LoVo (cell line): Measurements from ENCODE around the gene RAC2.
"Not testable (repeated sequence)": the region's sequence is repeated elsewhere in the genome, so short reads cannot be mapped to it uniquely, and the experiment has no call there.

Experiments used
- DNase-seq: peaks from one replicate; pipeline ENCODE4 v3.0.0-alpha.2; 2016; ENCODE audit warnings: low spot score

RAC2 gene

DNA sequence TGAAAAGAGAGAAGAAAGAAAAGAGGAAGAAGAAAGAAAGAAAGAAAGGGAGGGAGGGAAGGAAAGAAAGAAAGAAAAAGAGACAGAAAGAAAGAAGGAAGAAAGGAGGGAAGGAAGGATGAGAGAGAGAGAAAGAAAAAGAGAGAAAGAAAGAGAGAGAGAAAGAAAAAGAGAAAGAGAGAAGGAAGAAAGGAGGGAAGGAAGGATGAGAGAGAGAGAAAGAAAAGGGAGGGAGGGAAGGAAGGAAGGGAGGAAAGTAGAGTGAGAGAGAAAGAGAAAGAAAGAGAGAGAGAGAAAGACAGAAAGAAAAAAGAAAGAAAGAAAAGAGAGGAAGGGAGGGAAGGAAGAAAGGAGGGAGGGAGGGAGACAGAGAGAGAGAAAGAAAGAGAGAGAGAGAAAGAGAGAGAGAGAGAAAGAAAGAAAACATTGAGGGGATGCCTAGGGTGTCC lies 11.5 kb upstream of the RAC2 start:
- DNase-seq = no peak

DNA sequence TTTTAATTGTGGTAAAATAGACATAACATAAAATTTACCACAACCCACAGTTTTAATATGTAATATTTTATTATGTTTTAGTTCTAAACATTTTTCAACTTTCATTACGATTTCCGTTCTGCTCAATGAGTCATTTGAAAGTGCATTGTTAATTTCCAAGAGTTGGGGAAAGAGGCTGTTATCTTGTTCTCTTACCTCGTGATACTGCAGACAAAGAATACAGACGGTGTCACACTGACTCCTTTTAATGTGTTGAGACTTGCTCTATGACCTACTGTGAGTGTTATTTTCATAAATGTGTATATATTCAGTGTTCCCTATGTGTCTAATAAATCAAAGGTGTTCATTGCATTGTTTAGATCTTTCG lies 10.8 kb upstream of the RAC2 start:
- DNase-seq = no peak

DNA sequence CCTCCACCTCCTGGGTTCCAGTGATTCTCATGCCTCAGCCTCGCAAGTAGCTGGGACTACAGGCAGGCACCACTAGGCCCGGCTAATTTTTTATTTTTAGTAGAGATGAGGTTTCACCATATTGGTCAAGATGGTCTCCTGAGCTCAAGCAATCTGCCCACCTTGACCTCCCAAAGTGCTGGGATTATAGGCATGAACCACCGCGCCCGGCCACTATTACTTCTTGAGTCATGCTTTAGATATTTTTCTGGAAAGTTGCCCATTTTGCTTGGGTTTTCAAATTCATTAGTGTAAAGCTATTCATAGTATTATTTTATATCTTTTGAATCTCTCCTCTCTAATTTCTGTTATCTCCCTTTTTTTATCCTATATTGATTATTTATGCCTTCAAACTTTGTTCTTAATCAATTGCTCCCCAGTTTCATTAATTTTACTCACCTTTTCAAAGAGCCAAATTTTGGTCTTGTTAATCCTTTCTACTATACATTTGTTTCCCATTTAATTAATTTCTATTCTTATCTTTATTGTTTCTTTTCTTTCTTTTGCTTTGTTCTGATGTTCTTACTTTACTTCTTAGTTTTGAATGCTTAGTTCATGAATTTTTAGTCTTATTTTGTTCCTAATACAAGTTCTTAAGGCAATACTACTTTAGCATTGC lies 10.3 kb upstream of the RAC2 start:
- DNase-seq = peak; percentile 67

DNA sequence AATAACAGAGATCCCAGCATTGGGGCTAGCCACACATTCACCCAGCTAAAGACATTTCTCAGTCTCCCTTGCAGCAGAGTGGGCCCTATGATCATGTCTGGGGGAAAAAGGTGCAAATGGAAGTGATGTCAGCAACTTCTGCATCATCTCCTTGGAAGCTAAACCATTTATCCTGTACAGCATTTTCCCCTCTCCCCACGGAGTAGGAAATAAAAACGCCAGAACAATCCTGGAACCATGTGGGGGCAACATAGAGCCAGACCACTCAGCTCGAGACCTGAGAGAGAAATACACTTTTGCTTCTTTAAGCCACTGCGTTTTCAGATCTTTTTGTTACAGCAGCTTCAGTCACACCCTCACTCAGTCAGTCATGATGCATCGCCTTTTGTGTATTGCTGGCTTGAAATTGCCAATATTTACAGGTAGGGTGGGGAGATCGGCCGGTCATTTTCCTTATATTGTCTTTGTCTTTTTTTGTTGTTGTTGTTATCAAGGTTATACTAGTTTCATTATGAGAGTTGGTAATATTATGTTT lies 9.1 kb upstream of the RAC2 start:
- DNase-seq = no peak

DNA sequence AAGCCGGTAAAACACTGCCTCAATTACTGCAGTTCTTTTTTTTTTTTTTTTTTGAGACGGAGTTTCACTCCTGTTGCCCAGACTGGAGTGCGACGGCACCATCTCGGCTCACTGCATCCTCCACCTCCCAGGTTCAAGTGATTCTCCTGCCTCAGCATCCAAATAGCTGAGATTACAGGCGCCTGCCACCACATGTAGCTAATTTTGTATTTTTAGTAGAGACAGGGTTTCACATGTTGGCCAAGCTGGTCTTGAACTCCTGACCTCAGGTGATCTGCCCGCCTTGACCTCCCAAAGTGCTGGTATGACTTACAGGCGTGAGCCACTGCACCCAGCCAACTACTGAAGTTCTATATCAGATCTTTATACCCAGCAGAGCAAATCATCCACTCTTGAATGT lies 7.8 kb upstream of the RAC2 start:
- not testable (repeated sequence) for DNase-seq

DNA sequence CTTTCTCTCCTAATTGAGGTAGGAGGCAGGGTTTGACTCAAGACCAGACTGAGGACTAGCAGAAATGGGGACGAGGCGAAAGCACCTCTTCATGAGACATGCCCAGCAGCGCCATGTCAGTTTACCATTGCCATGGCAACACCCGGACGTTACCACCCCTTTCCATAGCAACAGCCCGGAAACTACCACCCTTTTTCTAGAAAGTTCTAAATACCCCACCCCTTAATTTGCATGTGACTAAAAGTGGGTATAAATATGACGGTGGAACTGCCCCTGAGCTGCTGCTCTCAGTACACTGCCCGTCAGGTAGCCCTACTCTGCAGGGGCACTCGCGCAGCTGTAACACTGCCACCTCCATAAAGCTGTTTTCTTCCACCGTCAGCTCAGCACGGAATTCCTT lies 5.9 kb upstream of the RAC2 start:
- DNase-seq = no peak

DNA sequence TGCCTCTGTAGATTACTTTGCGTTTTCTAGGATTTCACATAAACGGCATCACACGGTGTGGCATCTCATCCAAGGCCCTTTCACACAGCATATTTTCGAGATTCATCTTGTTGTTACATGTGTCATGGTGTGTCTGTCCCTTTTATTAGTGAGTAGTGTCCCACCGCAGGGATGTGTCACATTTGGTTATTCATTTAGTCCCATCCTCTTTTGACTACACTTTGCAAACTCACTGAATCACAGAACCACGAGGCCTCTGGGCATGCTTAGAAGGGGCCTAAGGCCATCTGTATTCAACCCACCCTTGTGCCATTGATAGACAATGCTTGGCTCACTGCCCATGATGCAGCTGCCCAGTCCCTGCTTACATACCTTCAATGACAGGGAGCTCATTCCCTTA lies 4.2 kb upstream of the RAC2 start:
- no peak for DNase-seq

DNA sequence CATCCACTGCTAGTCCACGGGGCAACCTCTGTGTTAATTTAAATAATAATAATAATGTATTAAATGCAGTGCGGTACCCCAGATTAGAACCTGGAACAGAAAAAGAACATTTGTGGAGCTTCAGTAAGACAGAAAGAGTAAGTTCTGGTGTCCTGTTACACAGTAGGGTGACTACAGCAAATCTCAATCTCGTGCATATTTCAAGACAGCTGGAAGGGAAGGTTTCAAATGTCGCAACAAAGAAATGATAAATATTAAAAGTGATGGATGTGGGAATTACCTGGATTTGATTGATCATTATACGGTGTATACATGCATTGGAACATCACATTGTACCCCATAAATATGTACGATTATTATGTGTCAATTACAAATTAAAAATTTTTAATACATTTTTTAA lies 1.7 kb upstream of the RAC2 start:
- no peak for DNase-seq

DNA sequence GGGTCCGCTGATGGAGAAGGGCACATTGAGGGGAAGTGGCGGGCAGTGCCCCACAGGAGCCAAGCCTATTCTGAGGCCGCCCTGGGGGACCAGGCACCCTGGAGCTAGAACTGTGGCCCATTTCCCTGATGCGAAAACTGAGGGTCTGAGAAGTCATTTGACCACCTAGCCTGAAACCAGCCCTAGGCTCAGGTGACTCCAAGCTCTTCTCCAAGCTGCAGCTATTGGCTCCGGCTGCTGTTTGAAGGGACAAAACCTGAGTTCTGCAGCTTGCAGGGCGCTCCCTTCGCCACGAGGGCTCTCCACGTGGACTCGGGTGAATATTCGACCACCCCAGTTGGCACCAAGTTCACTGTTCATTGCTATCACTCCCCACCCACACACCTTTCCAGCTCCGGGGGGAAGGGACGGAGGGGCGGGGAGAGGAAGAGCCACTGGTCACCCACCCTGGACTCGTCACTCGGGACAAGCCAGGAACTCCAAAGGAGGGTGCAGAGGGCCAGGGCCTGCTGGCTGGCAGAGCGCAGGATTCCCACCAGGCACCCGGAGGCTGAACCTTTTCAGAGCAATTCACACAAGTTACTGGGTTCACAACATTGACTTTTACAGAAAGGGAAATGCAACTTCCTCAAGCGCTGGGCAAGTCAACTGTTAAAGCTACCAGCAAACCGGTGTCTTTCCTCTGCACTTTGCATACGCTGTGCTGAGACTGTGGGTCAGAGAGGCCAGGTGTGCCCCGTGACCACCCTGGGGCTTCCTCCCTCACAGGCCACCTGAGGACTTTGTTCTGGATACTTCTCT lies 1.1 kb upstream of the RAC2 start:
- DNase-seq = no peak

DNA sequence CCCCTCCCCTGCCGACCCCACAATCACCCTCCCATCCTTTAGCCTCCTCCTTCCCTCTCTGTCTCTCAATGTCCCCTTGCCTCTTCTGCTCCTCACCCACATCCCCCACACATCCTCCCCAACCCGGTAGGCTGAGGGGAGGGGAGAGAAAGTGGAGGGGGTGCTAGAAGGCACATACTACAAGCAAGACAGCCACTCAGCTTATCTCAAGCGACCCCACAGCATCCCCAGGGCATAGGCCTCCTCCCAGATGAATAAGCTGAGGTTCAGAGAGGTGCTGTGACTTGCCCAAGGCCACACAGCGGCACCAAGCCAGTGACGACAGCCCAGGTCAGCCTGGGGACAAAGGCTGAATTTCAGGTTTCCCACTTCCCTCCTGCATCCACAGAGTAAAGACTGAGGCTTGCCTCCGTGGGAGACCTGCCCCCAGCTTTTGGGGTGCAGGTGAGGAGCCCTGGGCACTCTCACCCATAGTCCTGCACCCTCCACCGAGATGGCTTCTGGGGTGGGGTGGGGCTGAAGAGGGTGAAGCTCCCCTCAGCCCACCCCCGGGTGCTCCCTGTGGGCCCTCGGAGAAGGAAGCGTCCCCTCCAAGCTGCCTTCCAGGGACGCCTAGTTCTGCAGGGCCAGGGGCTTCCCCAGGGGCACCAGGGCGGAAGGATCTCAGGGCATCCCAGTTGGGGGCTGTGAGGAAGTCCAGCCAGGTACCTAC lies 511 bp downstream of the RAC2 start:
- DNase-seq = no peak

DNA sequence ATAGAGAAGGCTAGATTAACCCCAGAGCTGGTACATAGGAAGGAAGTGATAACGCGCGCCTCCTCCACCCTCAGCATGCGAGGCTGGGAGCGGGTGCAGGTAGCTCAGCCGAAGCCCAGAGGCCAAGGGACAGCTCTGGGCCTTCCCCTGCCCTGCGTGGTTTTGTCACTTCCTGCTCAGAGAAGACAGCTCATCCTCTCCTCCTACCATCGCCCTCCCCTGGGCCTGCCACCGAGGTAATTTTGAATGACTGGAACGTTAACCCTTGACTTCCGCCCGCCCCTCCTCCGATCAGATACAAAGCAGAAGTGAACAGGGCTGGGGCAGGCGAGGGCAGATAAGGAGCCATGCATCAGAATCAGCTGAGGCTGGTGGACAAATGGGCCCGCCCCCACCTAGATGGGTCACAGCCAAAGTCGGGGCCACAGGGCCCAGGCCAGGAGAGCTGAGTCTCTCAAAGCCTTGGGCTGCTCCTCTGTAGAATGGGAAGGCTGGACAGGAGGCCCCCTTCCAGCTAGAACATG lies 1.6 kb downstream of the RAC2 start:
- no peak for DNase-seq

DNA sequence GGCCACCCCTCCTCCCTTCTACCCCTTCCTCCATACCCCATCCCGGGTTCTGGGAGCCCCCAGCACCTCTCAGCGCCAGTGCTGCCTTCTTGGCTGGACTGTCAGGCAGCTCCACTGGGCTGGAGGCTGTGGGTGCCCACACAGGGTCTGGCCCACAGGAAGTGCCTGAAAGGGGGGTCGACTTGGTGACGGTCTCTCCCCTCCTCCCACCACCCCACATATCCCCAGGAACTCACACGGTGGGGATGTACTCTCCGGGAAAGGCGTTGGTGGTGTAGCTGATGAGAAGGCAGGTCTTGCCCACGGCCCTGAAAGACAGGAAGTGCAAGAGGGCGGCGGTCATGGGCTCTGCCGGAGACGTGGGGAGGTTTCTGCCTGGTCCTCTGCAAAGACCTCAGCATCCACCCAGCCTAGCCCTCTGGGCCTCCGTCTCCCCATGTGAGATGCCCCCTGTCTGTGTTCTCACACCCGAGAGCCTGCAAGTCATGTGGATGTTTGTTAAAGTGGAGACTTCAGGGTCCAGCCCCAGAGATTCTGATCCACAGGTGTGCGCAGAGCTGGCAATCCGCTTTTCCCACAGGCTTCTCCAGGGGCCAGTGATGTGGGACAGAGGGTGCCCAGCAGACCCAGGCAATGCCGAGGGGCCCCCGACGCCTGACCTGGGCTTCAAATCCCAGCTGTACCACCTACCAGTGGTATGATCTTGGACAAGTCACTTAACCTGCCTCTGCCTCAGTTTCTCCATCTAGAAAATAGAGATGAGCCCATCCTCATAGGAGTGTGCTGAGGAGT lies 2.5 kb downstream of the RAC2 start:
- no peak for DNase-seq

DNA sequence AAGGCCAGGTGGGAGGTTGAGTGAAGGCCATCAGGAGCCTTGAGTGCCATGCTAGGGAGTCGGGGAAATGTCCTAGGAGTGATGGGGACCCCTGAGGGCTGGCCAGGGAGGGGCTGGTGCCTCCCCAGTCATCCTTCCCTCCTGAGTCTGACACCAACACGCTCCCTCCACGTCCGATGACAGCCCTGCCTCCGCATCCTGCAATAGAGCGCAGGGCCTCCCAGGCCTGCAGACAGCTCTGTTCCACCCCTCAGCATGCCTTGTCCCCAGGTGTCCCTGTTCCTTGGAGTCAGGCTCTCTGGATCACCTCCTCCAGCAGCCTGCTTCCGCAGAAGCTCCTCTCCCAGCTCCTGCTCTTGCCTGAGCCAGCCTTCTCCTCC lies 3.1 kb downstream of the RAC2 start:
- DNase-seq = no peak

DNA sequence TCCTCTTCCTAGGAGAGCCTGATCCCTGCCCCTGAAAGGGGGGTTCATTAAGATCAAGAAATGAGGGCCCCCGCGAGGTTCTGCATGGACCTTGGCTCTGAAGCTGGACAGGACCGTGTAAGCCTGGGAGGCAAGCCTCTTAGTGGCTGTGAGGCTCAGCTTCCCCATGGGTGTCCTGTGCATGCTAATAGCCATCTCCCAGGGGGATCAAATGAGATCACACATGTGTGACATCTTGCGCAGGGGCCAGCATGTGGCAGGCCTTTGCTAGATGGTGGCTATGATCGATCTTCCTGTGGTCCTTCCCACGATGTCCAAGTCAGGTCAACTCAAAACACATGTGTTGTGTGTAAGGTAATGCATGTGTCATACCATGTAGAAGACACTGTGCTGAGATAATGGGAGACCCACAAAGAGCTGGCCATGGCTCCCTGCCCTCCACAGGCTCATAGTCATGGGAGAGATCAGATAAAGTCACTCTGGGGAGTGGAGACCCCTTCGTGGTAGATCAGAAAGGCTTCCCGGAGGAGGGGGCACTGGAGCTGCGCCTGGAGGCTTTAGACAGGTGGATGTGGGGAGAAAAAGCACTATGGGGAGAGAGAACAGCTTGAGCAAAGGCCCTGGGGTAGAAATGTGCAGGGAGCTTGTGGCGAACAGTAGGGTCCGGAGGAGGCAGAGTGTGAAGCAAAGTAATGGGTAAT lies 3.7 kb downstream of the RAC2 start:
- no peak for DNase-seq

DNA sequence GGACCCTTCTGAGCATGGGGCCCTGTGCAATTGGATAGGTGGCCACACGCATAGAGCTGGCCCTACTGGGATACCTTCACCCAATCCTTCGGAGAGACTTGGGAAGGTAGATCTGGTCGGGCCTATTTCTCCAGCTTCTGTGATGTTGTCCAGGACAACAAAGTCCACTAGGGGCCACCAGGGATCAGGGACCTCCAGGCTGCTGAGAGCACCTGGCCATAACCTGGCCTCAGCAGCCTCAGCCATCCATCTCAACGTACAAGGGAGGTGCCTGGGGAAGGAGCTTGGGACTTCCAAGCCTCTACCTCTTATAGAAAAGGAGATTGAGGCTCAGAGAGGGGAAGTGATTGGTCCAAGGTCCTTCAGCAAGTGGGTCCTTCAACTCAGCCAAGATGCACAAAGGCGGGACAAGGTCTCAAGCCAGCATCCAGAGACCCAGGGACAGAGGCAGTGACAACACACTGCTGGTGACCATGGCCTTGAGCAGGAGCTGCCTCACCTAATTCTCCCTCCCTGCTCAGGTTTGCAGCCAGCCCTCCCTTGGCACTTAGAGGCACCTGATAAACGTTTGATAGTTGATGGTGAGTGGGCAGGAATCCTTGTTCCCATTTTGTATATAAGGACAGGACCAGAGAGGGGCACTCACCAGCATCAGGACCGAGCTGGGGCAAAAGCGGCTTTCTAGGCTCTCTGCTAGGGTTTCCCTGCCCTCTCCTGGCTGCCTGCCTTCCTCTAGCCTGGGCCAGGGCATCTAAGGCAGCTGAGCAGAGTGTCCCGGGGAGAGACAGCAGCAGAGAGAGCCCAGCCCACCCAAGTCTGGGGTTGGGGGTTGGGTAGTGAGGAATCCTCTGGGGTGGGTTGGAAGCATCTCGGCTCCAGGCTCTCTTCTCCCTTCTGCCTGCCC lies 4.5 kb downstream of the RAC2 start:
- DNase-seq = no peak

DNA sequence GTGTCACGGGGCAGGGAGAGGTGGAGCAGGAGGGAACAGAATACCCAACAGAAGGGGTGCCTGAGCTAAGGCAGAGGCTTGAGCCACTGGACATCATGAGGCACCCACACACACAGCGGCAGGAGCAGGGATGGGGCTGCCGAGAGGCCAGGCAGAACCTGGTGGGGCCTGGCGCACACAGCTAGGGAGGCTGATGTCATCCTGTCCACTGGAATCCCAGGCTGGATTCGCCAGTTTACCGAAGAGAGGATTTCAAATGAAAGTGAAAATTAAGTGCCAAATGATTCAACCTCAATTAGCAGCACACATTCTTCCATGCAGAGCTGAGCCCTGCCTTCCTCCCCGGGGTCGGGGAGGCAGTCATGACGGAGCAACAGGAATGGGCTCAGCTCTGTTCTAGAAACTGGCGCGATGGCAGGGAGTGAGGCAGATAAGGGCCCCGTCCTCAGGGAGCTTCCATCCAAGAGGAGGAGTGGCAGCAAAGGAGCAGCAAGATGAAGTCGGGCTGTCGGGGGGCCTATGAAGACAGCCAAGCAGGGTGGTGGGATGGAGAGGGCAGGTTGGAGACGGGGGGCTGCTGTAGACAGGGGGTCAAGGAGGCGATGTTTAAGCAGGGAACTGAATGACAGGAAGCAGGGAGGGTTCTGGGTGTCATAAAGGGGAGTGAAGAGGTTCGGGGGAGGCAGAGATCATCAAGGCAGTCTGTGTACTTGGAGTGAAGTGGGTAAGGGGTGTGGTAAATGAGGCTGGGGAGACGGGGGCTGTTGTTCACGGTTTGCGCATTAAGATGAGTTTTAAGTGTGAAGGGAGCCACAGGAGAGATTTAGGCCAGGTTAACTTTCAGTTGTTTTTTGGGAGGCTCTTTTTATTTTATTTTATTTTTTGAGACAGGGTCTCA lies 6.4 kb downstream of the RAC2 start:
- no peak for DNase-seq

DNA sequence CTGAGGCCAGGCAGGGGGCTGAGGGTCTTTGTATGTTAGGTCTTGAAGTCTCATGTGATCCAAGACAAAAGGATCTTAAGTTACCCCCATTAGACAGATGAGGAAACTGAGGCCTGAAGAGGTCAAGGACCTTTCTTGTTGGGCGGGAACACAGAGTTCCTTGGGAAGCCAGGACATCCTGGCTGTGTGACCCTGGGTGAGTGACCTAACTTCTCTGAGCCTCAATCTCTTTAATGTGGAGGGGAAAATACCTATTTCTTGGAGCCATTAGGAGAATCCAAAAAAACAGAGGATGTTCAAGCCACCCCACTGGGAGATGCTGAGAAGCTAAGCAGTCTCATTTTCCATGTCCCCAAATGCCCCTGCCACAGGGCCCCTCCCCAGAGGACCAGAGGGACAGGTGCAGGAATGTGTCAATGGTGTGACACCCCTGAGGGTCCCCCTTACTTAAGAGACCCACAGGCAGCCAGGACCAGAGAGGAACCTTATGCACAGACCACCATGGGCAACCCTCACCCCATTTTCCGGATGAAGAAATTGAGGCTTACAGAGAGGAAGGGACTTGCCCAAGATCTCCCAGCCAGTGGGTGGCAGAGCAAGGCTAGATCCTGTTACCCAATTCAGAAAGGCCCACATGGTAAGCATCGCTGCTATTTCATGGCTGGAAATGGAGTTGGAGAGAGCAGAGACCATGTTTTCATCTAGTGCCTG lies 8.0 kb downstream of the RAC2 start:
- DNase-seq = no peak
